H1 (cell line): ENCODE results near the gene PLXNB3. TPM values are rescaled to one million over a fixed set of nuclear protein-coding genes. Genes with fewer than 3 reads are reported as not detected.

Experiments used
- CTCF ChIA-PET: fragments of 300-600 bp; sonication (Branson Sonifier 250); formaldehyde crosslinking; loops from one replicate; lab custom pipeline; 2021; ENCODE audit not compliant: partially characterized antibody; lab: Charles Lee
- POLR2A ChIA-PET: fragments of 300-600 bp; sonication (Branson Sonifier 250); formaldehyde crosslinking; loops from one replicate; lab custom pipeline; 2021; ENCODE audit warnings: inconsistent platforms; ENCODE audit not compliant: partially characterized antibody; lab: Charles Lee
- DNase-seq, 2 experiments: peaks; one replicate each; pipeline versions ENCODE4 v3.0.0 to v3.0.0-alpha.2; 2010 to 2022; ENCODE audit warnings: low spot score in 2 of 2, low read depth in 1 of 2, mixed read lengths in 1 of 2
- FAIRE-seq: peaks from 2 replicates; lab custom pipeline; 2011; peaks lifted over from hg19 to GRCh38; lab: Jason Lieb, UNC
- H2AFZ ChIP-seq: 2 replicates; pipeline ENCODE4 v1.8.1; 2012; ENCODE audit warnings: low read length, inconsistent platforms
- H2AK5ac ChIP-seq: 2 replicates; pipeline ENCODE4 v1.6.1; 2013; ENCODE audit warnings: low read depth, low read length
- H2BK120ac ChIP-seq: replicated peaks from 2 replicates; pipeline ENCODE3; 2013; ENCODE audit warnings: low read depth, low read length, inconsistent platforms
- H2BK12ac ChIP-seq: 2 replicates; pipeline ENCODE4 v1.6.1; 2013; ENCODE audit warnings: low read depth, low read length
- H2BK15ac ChIP-seq: 2 replicates; pipeline ENCODE4 v1.6.1; 2013; ENCODE audit warnings: low read length
- H2BK20ac ChIP-seq: 2 replicates; pipeline ENCODE4 v1.6.1; 2013; ENCODE audit warnings: low read length
- H2BK5ac ChIP-seq: 2 replicates; pipeline ENCODE4 v1.6.1; 2013; ENCODE audit warnings: low read depth, low read length
- H3K14ac ChIP-seq: 2 replicates; pipeline ENCODE4 v1.6.1; 2013; ENCODE audit warnings: inconsistent platforms; ENCODE audit not compliant: insufficient read length
- H3K18ac ChIP-seq: 2 replicates; pipeline ENCODE4 v1.6.1; 2013; ENCODE audit warnings: low read length; ENCODE audit errors: extremely low read depth
- H3K23ac ChIP-seq: 2 replicates; pipeline ENCODE4 v1.6.1; 2013; ENCODE audit warnings: inconsistent platforms; ENCODE audit not compliant: insufficient read length
- H3K23me2 ChIP-seq: 2 replicates; pipeline ENCODE4 v1.6.1; 2013; ENCODE audit warnings: low read depth, low read length
- H3K27ac ChIP-seq: 2 replicates; pipeline ENCODE4 v1.6.1; 2011; ENCODE audit warnings: low read depth, low read length, inconsistent platforms
- H3K27me3 ChIP-seq, 4 experiments: replicated peaks in 1 of 4; 1 replicate in 1 of 4; 2 replicates in 3 of 4; pipeline versions ENCODE4 v1.6.1 to v1.8.1; 2011 to 2013; ENCODE audit warnings: low read length in 3 of 4, mild to moderate bottlenecking in 3 of 4, inconsistent platforms in 2 of 4, mixed read lengths in 2 of 4, moderate library complexity in 1 of 4; ENCODE audit not compliant: control insufficient read depth in 3 of 4, insufficient read depth in 3 of 4; ENCODE audit errors: extremely low read depth in 1 of 4
- H3K36me3 ChIP-seq, 4 experiments: 2 replicates each; pipeline versions ENCODE4 v1.6.1 to v1.8.1; 2011 to 2013; ENCODE audit warnings: mild to moderate bottlenecking in 4 of 4, low read length in 3 of 4, moderate library complexity in 2 of 4, control low read depth in 1 of 4, inconsistent platforms in 1 of 4; ENCODE audit not compliant: insufficient read depth in 4 of 4, control insufficient read depth in 2 of 4
- H3K4ac ChIP-seq: replicated peaks from 2 replicates; pipeline ENCODE3; 2013; ENCODE audit warnings: low read length, low read depth, mixed read lengths, inconsistent platforms; ENCODE audit not compliant: insufficient read length
- H3K4me1 ChIP-seq, 4 experiments: replicated peaks in 1 of 4; 1 replicate in 1 of 4; 2 replicates in 3 of 4; pipeline versions ENCODE4 v1.6.1 to v1.8.1; 2011 to 2013; ENCODE audit warnings: low read length in 3 of 4, inconsistent platforms in 2 of 4, mixed read lengths in 1 of 4; ENCODE audit not compliant: insufficient read depth in 4 of 4, control insufficient read depth in 3 of 4
- H3K4me2 ChIP-seq, 2 experiments: 2 replicates each; pipeline versions ENCODE4 v1.6.1 to v1.8.1; 2011 to 2013; ENCODE audit warnings: low read depth in 2 of 2, low read length in 2 of 2, control low read depth in 1 of 2, inconsistent platforms in 1 of 2, mild to moderate bottlenecking in 1 of 2; ENCODE audit not compliant: insufficient read depth in 1 of 2
- H3K4me3 ChIP-seq, 4 experiments: fragments of 200-600, 300-600 bp in 1 of 4; sonication (generic), shearing (Covaris generic), sonication (Bioruptor Twin) in 1 of 4; 2 replicates each; pipeline versions ENCODE4 v1.5.1 to v1.8.1; 2011 to 2016; ENCODE audit warnings: low read length in 4 of 4, low read depth in 3 of 4, control low read depth in 2 of 4, inconsistent platforms in 2 of 4, mild to moderate bottlenecking in 2 of 4, mixed read lengths in 1 of 4, moderate library complexity in 1 of 4; ENCODE audit not compliant: insufficient read depth in 2 of 4; ENCODE audit errors: extremely low read depth in 1 of 4
- H3K56ac ChIP-seq: replicated peaks from 2 replicates; pipeline ENCODE3; 2013; ENCODE audit warnings: low read depth, mild to moderate bottlenecking, mixed read lengths, low read length, inconsistent platforms; ENCODE audit not compliant: insufficient read length
- H3K79me1 ChIP-seq: 2 replicates; pipeline ENCODE4 v1.6.1; 2013; ENCODE audit warnings: low read depth, low read length, control low read depth
- H3K79me2 ChIP-seq, 2 experiments: 2 replicates each; pipeline versions ENCODE4 v1.6.1 to v1.8.1; 2012 to 2013; ENCODE audit warnings: low read length in 2 of 2, mild to moderate bottlenecking in 2 of 2, inconsistent platforms in 1 of 2; ENCODE audit not compliant: insufficient read depth in 2 of 2, control insufficient read depth in 1 of 2
- H3K9ac ChIP-seq, 4 experiments: replicated peaks in 1 of 4; 1 replicate in 1 of 4; 2 replicates in 3 of 4; pipeline versions ENCODE4 v1.6.1 to v1.8.1; 2011 to 2013; ENCODE audit warnings: low read depth in 3 of 4, low read length in 3 of 4, control low read depth in 2 of 4, mild to moderate bottlenecking in 2 of 4, moderate library complexity in 2 of 4, inconsistent platforms in 1 of 4; ENCODE audit errors: extremely low read depth in 1 of 4
- H3K9me3 ChIP-seq, 2 experiments: 2 replicates each; pipeline versions ENCODE4 v1.6.1 to v1.8.1; 2012 to 2013; ENCODE audit warnings: mild to moderate bottlenecking in 2 of 2, moderate library complexity in 2 of 2, control low read depth in 1 of 2, inconsistent platforms in 1 of 2, low read depth in 1 of 2, low read length in 1 of 2, mixed read lengths in 1 of 2; ENCODE audit not compliant: insufficient read depth in 2 of 2
- H4K20me1 ChIP-seq, 2 experiments: replicated peaks in 1 of 2; 2 replicates each; pipeline versions ENCODE3 to v1.8.1; 2011 to 2013; ENCODE audit warnings: inconsistent platforms in 2 of 2, low read length in 2 of 2, mild to moderate bottlenecking in 1 of 2; ENCODE audit not compliant: insufficient read depth in 2 of 2, control insufficient read depth in 1 of 2
- H4K5ac ChIP-seq: 2 replicates; pipeline ENCODE4 v1.6.1; 2013; ENCODE audit warnings: low read length, low read depth, mixed read lengths, inconsistent platforms; ENCODE audit not compliant: insufficient read length
- H4K8ac ChIP-seq: 2 replicates; pipeline ENCODE4 v1.8.0; 2013; ENCODE audit warnings: mild to moderate bottlenecking, moderate library complexity, low read length, inconsistent platforms; ENCODE audit not compliant: insufficient read depth; ENCODE audit errors: extremely low read depth
- H4K91ac ChIP-seq: replicated peaks from 2 replicates; pipeline ENCODE3; 2013; ENCODE audit warnings: low read length, mixed read lengths, inconsistent platforms; ENCODE audit not compliant: insufficient read length
- ASH2L ChIP-seq: fragments of 200-600, 300-600 bp; sonication (generic); IDR thresholded peaks from one replicate; pipeline ENCODE4 v1.7.1; 2017; ENCODE audit warnings: low read length
- GABPA ChIP-seq: IDR thresholded peaks from 2 replicates; pipeline ENCODE4 v1.6.1; 2011; ENCODE audit warnings: mild to moderate bottlenecking, low read length, moderate library complexity, borderline replicate concordance; ENCODE audit not compliant: insufficient read depth
- POLR2A ChIP-seq, 2 experiments: IDR thresholded peaks; 1 replicate in 1 of 2; 2 replicates in 1 of 2; pipeline ENCODE4 v1.6.1; 2011; ENCODE audit warnings: low read depth in 2 of 2, low read length in 2 of 2, mild to moderate bottlenecking in 2 of 2; ENCODE audit errors: control extremely low read depth in 1 of 2
- SIRT6 ChIP-seq: IDR thresholded peaks from one replicate; pipeline ENCODE4 v1.7.1; 2012; ENCODE audit warnings: low read length, inconsistent platforms
- WGBS, 2 experiments: shearing (Covaris generic) in 1 of 2; methylation state at CpG; one replicate each; pipeline versions ENCODE4 v1.1.6 to v1.1.7; 2013 to 2015; ENCODE audit warnings: low lambda C conversion rate in 2 of 2, mixed read lengths in 2 of 2, inconsistent platforms in 1 of 2, low coverage in 1 of 2, missing lambda C conversion rate in 1 of 2; ENCODE audit not compliant: insufficient replicate concordance in 2 of 2, insufficient coverage in 1 of 2, insufficient read length in 1 of 2; ENCODE audit errors: extremely low coverage in 1 of 2, missing lambda C conversion rate in 1 of 2; 5-methylcytosine and 5-hydroxymethylcytosine counted together
- polyA plus RNA-seq, 7 experiments: library from polyadenylated mRNA; depleted of rRNA in 3 of 7; stranded (reverse) in 5 of 7; unstranded in 2 of 7; fragments of >200 nt in 5 of 7; fragments of 200-250 nt in 2 of 7; gene quantifications; 1 replicate in 5 of 7; 2 replicates in 1 of 7; 4 replicates in 1 of 7; pipeline versions ENCODE4 v1.2.1 to v1.2.3, GENCODE V29; 2011 to 2013; ENCODE audit warnings: missing spikeins in 2 of 7, mixed read lengths in 2 of 7
- total RNA-seq: library from RNA; stranded (reverse); fragmentation: NEBNext Ultra II Directional; extraction: Animal tissue kit (Norgen Biotek cat#: 25700); gene quantifications from 2 replicates; pipeline ENCODE4 v1.2.1, GENCODE V29; 2021
- TF ChIP-seq, protein P1 (sequence below), 3 experiments: IDR thresholded peaks; 1 replicate in 2 of 3; 2 replicates in 1 of 3; pipeline versions ENCODE4 v1.5.1 to v1.6.1; 2011; ENCODE audit warnings: low read length in 3 of 3, mild to moderate bottlenecking in 3 of 3, inconsistent platforms in 2 of 3, low read depth in 1 of 3, moderate library complexity in 1 of 3; ENCODE audit not compliant: insufficient read depth in 1 of 3; ENCODE audit errors: control extremely low read depth in 1 of 3

PLXNB3 gene
- total and polyA plus RNA-seq, 2 of the 8 experiments (the other 6 are each of a cell fraction or from before 2014, with no cell fraction given) = 1.2 to 2.7 TPM

DNA sequence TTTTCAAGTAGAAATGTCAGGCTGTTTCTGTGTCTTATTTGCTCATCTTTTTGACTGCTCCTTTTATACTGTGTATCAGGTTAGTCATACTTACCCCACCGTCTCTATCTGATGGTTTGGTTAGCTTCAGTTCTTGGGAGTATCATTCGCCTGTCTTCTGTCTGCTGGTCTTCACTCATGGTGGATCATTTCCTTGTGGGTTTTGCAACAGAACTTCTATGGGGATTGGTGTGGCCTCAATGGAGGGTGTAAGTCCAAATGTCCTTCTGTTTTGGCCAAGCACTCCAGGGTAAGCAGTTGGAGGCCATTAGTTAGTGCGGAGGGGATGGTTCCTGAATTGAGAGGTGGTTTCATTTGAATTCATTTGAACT is 32.2 kb upstream of the PLXNB3 start:
- Histone ChIP-seq H2BK20ac (no peak overlapping the region), H3K56ac (no peak overlapping the region), H3K9me3 (no peaks in the 10 kb centered on the region), H3K4me2 (no peak overlapping the region), H3K27ac (no peak overlapping the region), H4K91ac (no peak overlapping the region), H3K18ac (no peak overlapping the region), H3K23ac (no peak overlapping the region), H2BK15ac (no peak overlapping the region), H3K4me3 (no peak overlapping the region), H3K9ac (no peak overlapping the region), H2BK5ac (no peak overlapping the region), H4K8ac (no peak overlapping the region), H3K27me3 (no peaks in the 10 kb centered on the region), H3K79me2 (no peaks in the 10 kb centered on the region), H2AK5ac (no peak overlapping the region), H4K20me1 (peaks cover 0 to 3% of the 10 kb centered on the region in 2 experiments), H3K23me2 (no peaks in the 10 kb centered on the region), H3K4me1 (peaks cover 1 to 8% (median 6%) of the 10 kb centered on the region in 4 experiments; a peak in 6 of 7 replicates), H3K36me3 (no peaks in the 10 kb centered on the region), H3K4ac (no peak overlapping the region), H2AFZ (no peak overlapping the region), H4K5ac (no peak overlapping the region), H3K14ac (no peak overlapping the region), H2BK12ac (no peak overlapping the region), H2BK120ac (no peak overlapping the region), H3K79me1 (no peaks in the 10 kb centered on the region)
- CTCF ChIA-PET = no interaction called here
- DNase-seq (no peak), FAIRE-seq (no peak)
- POLR2A ChIA-PET = no interaction called here
- no peak for TF ChIP-seq POLR2A (IDR thresholded peaks at IDR 0.05; ENCODE audit: control extremely low read depth in 1 of 2, low read depth in 2 of 2, low read length in 2 of 2)
- no peak for TF ChIP-seq SIRT6
- TF ChIP-seq ASH2L = no peak
- TF ChIP-seq, protein P1, sequence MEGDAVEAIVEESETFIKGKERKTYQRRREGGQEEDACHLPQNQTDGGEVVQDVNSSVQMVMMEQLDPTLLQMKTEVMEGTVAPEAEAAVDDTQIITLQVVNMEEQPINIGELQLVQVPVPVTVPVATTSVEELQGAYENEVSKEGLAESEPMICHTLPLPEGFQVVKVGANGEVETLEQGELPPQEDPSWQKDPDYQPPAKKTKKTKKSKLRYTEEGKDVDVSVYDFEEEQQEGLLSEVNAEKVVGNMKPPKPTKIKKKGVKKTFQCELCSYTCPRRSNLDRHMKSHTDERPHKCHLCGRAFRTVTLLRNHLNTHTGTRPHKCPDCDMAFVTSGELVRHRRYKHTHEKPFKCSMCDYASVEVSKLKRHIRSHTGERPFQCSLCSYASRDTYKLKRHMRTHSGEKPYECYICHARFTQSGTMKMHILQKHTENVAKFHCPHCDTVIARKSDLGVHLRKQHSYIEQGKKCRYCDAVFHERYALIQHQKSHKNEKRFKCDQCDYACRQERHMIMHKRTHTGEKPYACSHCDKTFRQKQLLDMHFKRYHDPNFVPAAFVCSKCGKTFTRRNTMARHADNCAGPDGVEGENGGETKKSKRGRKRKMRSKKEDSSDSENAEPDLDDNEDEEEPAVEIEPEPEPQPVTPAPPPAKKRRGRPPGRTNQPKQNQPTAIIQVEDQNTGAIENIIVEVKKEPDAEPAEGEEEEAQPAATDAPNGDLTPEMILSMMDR (IDR thresholded peaks at IDR 0.05; ENCODE audit: control extremely low read depth in 1 of 3, insufficient read depth in 1 of 3, low read depth in 1 of 3, low read length in 3 of 3) = no peak
- no peak for TF ChIP-seq GABPA
- 88% methylated on average over 3 of the region's 3 CpGs; no CpG with 5 or more reads in 1 of the 2 experiments for WGBS, 2 experiments
